Testis (tissue), 3 donors: ENCODE data around the gene SON. TPM values are rescaled to one million over a fixed set of nuclear protein-coding genes. Genes with fewer than 3 reads are reported as not detected.
"Not testable (repeated sequence)": the region's sequence is repeated elsewhere in the genome, so short reads cannot be mapped to it uniquely, and the experiment has no call there.

Experiments used
- DNase-seq: peaks from one replicate; pipeline ENCODE4 v3.0.0-alpha.2; 2019
- H3K27ac ChIP-seq, 2 donors: fragments of 200-600 bp; sonication (generic); one replicate each; pipeline ENCODE4 v1.5.1; 2019
- H3K27me3 ChIP-seq: fragments of 200-600 bp; sonication (generic); one replicate; pipeline ENCODE4 v1.5.1; 2019
- H3K36me3 ChIP-seq: fragments of 200-600 bp; sonication (generic); one replicate; pipeline ENCODE4 v1.5.1; 2017; ENCODE audit warnings: low read depth; ENCODE audit errors: missing control alignments
- H3K4me1 ChIP-seq: fragments of 200-600 bp; sonication (generic); one replicate; pipeline ENCODE4 v1.5.1; 2019
- H3K4me3 ChIP-seq, 2 donors: fragments of 200-600 bp; sonication (generic); one replicate each; pipeline ENCODE4 v1.5.1; 2017 to 2019
- H3K9me3 ChIP-seq: fragments of 200-600 bp; sonication (generic); one replicate; pipeline ENCODE4 v1.5.1; 2017
- POLR2A ChIP-seq: fragments of 450-650 bp; IDR thresholded peaks from one replicate; pipeline ENCODE4 v1.6.1; 2017; ENCODE audit warnings: antibody characterized with exemption, mild to moderate bottlenecking, moderate library complexity
- WGBS, 2 donors: methylation state at CpG; one replicate each; pipeline ENCODE4 v1.1.5; 2018; 5-methylcytosine and 5-hydroxymethylcytosine counted together
- intact Hi-C: fragments of 100-400 bp; cut with DNase I; formaldehyde crosslinking; loops from one replicate; pipeline ENCODE4 v1.15.1; 2023; ENCODE audit warnings: low total_unique reads
- polyA plus RNA-seq: library from polyadenylated mRNA; stranded (reverse); fragments of 350-450 nt; fragmentation: Illumina TruSeq; extraction: RNeasy Lipid Tissue Mini Kit (QIAGEN cat#74804); gene quantifications from one replicate; pipeline ENCODE4 v1.2.3, GENCODE V29; 2014; ENCODE audit warnings: low read depth, low replicate concordance; ENCODE audit not compliant: insufficient read depth
- total RNA-seq, 2 donors: library from RNA; depleted of rRNA; stranded (reverse); fragments of >200 nt; gene quantifications; one replicate each; pipeline ENCODE4 v1.2.3, GENCODE V29; 2016
- TF ChIP-seq, protein P1 (sequence below), 3 experiments: fragments of 450-650 bp in 2 of 3; fragments of 200-600 bp in 1 of 3; sonication (generic) in 1 of 3; IDR thresholded peaks; one replicate each; pipeline ENCODE4 v1.5.1; 2016 to 2019; ENCODE audit warnings: antibody characterized with exemption in 3 of 3, mild to moderate bottlenecking in 2 of 3, moderate library complexity in 1 of 3

SON gene
- total and polyA plus RNA-seq, 3 donors from 2014 or later: 186 to 377 (median 310) TPM

DNA sequence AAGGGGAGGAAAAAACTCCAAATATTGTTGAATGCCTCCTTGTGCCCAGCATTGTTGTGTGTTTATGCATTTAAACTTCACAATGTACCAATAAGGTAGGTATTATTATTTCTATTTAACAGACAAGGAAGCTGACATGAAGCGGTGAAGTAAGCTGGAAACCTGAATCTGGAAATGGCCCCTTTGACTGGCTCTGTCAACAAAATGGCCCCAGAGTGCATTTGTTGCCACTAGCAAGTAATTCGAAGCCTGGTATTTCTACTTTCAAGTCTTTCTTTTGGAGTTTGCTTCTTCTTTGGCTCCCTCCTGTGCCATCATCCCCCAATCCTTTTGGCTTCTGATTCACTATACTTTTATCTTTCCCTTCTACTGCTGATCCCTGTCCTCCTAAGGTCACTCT lies 75.6 kb downstream of the SON start:
- intact Hi-C loops: no loop called here

DNA sequence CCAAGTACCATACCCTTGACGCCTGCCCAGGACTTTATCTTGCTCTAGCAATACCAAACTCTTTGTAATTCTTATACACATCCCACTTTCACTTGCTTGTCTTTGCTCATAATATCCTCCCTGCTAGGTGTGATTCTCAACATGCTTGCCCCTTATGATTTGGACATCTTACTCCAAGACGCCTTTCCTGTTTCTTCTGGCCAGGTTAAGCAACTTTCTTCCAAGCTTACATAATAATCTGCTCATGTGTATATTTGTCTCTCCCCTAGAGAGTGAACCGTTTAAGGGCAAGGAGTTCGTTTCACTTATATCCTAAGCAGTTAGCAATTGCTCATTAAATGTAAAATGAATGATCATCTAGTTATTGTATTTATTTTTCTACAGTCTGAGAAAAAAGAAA lies 76.9 kb downstream of the SON start:
- Histone ChIP-seq H3K4me1 (no peaks in the 10 kb centered on the region), H3K36me3 (no peaks in the 10 kb centered on the region), H3K27ac (no peak overlapping the region), H3K27me3 (no peaks in the 10 kb centered on the region), H3K4me3 (no peak overlapping the region), H3K9me3 (no peaks in the 10 kb centered on the region)
- intact Hi-C loops: no loop called here
- no peak for DNase-seq
- TF ChIP-seq POLR2A: no peak
- TF ChIP-seq, protein P1, sequence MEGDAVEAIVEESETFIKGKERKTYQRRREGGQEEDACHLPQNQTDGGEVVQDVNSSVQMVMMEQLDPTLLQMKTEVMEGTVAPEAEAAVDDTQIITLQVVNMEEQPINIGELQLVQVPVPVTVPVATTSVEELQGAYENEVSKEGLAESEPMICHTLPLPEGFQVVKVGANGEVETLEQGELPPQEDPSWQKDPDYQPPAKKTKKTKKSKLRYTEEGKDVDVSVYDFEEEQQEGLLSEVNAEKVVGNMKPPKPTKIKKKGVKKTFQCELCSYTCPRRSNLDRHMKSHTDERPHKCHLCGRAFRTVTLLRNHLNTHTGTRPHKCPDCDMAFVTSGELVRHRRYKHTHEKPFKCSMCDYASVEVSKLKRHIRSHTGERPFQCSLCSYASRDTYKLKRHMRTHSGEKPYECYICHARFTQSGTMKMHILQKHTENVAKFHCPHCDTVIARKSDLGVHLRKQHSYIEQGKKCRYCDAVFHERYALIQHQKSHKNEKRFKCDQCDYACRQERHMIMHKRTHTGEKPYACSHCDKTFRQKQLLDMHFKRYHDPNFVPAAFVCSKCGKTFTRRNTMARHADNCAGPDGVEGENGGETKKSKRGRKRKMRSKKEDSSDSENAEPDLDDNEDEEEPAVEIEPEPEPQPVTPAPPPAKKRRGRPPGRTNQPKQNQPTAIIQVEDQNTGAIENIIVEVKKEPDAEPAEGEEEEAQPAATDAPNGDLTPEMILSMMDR (IDR thresholded peaks at IDR 0.05): no peak
- WGBS, 2 donors: 93% methylated on average over 4 of the region's 4 CpGs

More for the DNA sequence above, 75.6 kb downstream of the SON start:
- Histone ChIP-seq H3K4me1 (no peaks in the 10 kb centered on the region), H3K9me3 (no peaks in the 10 kb centered on the region), H3K4me3 (no peak overlapping the region), H3K27me3 (no peaks in the 10 kb centered on the region), H3K36me3 (no peaks in the 10 kb centered on the region), H3K27ac (no peak overlapping the region)
- WGBS, 2 donors: 90 to 98% methylated on average over 2 of the region's 2 CpGs
- no peak for TF ChIP-seq POLR2A
- TF ChIP-seq, protein P1 (IDR thresholded peaks at IDR 0.05): no peak
- no peak for DNase-seq

DNA sequence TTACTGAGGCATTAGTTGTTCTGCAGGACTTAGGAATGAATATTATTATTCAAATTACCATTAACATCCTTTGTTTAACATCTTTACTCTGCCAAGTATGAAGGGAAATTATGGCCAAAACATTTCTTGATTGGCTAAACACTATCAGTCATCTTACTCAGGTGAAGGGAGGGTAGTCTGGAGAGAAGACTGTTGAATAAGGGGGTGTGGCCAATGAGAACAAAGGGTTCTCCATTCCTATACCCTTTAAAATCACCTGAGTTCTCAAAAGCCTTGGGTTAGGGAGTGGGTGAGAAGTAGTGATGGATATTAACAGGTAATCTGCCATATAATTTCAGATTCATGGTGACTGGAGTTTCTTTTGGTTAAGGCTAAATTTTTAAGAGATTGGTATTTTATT lies 79.4 kb downstream of the SON start:
- TF ChIP-seq, protein P1 (IDR thresholded peaks at IDR 0.05): no peak
- no peak for TF ChIP-seq POLR2A
- Histone ChIP-seq H3K36me3 (no peaks in the 10 kb centered on the region), H3K27ac (no peak overlapping the region), H3K4me3 (no peak overlapping the region), H3K9me3 (no peaks in the 10 kb centered on the region), H3K4me1 (no peaks in the 10 kb centered on the region), H3K27me3 (no peaks in the 10 kb centered on the region)
- intact Hi-C loops: no loop called here
- DNase-seq: no peak

DNA sequence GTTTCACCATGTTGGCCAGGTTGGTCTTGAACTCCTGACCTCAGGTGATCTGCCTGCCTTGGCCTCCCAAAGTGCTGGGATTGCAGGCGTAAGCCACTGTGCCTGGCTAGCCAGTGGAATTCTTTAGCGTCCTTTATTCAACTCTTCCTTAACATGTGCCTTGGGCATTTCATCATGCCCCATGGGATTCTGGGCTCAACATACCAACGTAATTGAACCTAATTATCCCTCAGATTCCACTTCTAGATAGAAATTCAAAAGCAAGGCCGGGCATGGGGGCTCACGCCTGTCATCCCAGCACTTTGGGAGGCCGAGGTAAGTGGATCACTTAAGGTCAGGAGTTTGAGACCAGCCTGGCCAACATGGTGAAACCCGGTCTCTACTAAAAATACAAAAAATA lies 83.3 kb downstream of the SON start:
- H3K9me3 ChIP-seq, H3K27me3 ChIP-seq, H3K36me3 ChIP-seq, DNase-seq, H3K27ac ChIP-seq, H3K4me1 ChIP-seq, H3K4me3 ChIP-seq, intact Hi-C loops: not testable (repeated sequence)
- 91 to 92% methylated on average over 7 of the region's 7 CpGs for WGBS, 2 donors

Other genes with a start within 250 kb of the SON start
- 10 to 100 TPM; 22.8 to 25.0 TPM for gene IFNAR1, start 218.1 kb upstream of the SON start, total RNA-seq
- gene IFNAR1, start 218.1 kb upstream of the SON start, polyA plus RNA-seq: 22.1 TPM
- 100 to 1,000 TPM in 1 of 2 donors, 10 to 100 TPM in 1; 87.6 to 108 TPM for gene IFNGR2, start 139.6 kb upstream of the SON start, total RNA-seq
- gene IFNGR2, start 139.6 kb upstream of the SON start, polyA plus RNA-seq: 91.9 TPM
- gene TMEM50B, start 63.1 kb upstream of the SON start, total RNA-seq: 100 to 1,000 TPM in 1 of 2 donors, 10 to 100 TPM in 1; 57.8 to 115 TPM
- 70.6 TPM for gene TMEM50B, start 63.1 kb upstream of the SON start, polyA plus RNA-seq
- 1 to 10 TPM; 7.3 to 9.3 TPM for gene DNAJC28, start 51.3 kb upstream of the SON start, total RNA-seq
- gene DNAJC28, start 51.3 kb upstream of the SON start, polyA plus RNA-seq: 9.3 TPM
- 100 to 1,000 TPM; 143 TPM for gene GART, start 921 bp upstream of the SON start, total RNA-seq
- 85.8 TPM for gene GART, start 921 bp upstream of the SON start, polyA plus RNA-seq
- 10 to 100 TPM; 34.4 to 66.1 TPM for gene DONSON, start 45.6 kb downstream of the SON start, total RNA-seq
- 46.9 TPM for gene DONSON, start 45.6 kb downstream of the SON start, polyA plus RNA-seq
- gene CRYZL1, start 98.7 kb downstream of the SON start, total RNA-seq: 10 to 100 TPM; 40.6 to 73.2 TPM
- 75.7 TPM for gene CRYZL1, start 98.7 kb downstream of the SON start, polyA plus RNA-seq
- gene ITSN1, start 99.5 kb downstream of the SON start, total RNA-seq: 10 to 100 TPM; 48.4 to 56.6 TPM
- 20.0 TPM for gene ITSN1, start 99.5 kb downstream of the SON start, polyA plus RNA-seq